Glomerular visceral epithelial cell (primary cell): ENCODE results near the gene IZUMO2.
"Not testable (repeated sequence)": the region's sequence is repeated elsewhere in the genome, so short reads cannot be mapped to it uniquely, and the experiment has no call there.

Experiments used
- DNase-seq: peaks from one replicate; pipeline ENCODE4 v3.0.0-alpha.2; 2016; ENCODE audit errors: extremely low spot score

The IZUMO2 gene

DNA sequence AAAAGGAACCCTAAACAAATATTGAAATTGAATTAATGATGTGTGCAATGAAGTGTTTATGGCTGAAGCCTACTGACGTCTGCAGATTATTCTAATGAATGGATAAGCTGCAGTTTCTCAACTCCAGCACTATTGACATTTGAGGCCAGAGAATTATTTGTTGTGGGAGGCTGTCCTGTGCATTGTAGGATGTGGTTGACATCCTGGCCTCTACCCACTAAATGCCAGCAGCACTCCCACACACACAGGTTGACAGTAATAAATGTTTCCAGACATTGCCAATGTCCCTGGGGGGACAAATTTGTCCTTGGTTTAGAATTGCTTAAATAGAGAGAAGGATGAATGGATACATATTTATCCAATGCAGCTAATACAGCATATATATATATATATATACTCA, 21.1 kb upstream of the IZUMO2 start:
- no peak for DNase-seq

DNA sequence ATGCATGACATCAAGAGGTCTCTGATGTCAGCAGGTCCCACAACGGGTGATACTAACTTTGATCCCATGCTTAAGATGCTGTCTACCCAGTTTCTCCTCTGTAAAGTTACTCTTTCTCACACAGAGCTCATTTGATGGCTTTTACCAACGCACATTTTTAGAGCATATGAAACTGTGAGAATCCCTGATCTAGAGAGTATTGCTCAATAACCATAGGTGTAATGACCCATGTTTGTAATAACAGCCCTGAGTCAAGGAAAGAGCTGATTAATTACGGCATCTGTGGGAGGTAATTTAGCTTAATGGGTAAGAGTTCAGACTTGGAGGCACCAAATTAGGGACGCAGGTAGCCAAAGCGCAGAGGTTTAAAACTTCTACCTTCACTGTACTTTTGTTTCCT, 18.0 kb upstream of the IZUMO2 start:
- no peak for DNase-seq

DNA sequence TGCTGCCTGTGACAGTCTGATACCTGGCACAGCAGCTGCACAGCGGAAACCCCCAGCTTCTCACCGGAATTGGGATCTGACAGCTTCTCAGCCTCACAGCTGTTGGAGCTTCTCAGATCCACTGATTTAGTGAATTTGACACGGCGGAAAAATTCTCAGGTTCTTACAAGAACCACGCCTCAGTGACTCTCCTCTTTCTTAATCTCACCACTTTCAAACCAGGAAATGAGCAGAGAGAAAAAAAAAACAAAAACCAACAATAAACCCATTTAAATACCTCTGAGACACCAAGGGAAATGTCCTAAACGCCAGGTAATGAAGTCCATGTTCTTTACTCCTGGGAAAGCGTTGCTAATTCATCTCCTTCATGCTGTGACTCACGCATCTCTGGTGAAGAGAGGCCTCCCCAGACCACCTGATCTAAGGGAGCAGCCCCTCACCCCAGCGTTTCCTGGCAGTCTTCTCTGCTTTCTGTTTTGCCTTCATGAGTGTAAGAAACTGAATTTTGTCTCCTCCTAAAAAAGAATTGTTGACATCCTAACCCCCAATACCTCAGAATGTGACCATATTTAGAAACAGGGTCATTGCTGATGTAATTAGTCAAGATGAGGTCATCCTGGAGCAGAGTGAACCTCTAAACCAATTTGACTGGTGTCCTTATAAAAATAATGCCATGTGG, 15.9 kb upstream of the IZUMO2 start:
- peak; percentile 7 for DNase-seq

DNA sequence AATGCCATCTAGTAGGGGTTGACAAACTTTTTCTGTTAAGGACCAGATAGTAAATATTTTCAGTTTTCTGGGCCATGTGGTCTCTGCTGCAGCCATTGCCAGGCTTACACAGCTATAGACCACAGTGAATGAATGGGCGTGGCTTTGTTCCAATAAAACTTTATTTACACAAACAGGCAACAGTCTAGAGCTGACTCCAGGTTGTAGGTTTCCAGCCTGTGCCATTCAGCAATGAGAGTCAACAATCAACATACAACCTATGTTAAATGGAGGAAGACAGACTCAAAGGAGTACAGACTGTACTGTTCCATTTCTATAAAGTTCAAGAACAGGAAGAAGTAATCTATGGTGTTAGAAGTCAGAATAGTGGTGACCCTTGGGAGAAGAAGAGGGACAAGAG, 15.2 kb upstream of the IZUMO2 start:
- DNase-seq = no peak

DNA sequence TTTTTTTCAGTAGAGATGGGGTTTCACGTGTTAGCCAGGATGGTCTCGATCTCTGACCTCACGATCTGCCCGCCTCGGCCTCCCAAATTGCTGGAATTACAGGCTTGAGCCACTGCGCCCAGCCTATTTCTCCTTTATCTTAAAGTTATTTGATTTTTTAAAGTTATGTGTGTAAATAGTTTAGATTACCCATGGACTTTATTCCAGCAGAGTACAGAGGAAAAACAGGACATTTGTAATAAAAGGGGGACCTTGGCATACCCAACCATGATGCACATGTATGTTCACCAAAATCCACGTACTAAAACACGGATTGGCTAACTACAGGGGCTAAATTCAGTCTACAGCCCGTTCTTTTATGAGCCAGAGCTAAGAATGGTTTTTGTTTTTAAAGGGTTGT, 13.7 kb upstream of the IZUMO2 start:
- no peak for DNase-seq

DNA sequence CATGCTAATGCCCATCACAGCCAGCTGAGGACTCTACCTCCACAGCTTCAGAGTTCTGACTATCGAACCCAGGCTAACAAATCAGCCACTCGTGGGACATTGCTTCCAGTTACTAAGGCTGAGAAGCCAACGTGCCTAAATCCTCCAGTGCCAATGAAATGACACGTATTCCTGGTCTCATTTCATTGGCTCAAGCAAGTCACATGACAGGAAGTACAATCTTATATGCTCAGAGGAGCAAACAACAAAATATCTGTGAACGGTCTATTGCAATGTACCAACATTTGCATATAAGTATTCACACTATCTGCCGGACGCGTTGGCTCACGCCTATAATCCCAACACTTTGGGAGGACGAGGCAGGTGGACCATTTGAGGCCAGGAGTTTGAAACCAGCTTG, 12.8 kb upstream of the IZUMO2 start:
- DNase-seq = no peak

DNA sequence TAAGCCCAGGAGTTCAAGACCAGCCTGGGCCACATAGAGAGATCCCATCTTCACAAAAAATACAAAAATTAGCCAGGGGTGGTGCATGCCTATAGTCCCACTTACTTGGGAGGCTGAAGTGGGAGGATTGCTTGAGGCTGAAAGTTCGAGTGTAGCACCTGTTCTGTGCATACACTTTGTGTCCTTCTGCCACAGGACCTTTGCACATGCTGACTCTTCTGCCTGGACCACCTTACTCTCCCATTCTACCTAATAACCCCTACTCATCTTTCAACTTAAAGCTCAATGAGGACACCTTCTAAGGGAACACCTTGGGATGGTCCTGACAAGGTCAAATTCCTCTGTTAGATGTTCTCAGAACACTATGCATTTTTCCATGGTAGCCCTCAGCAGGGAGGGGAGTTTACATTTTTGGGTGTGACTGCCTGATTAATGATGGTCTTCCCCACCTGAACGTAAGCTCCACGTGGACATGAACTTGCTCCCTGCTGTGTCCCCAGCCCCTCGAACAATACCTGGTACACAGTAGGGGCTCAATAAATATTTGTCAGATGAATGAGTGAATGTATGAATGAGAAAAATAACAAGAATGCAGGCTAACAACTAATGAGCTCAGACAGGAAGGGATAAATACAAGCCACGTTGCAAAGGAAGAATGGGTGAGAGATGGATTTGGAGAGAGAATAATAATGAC, 11.2 kb upstream of the IZUMO2 start:
- DNase-seq = no peak

DNA sequence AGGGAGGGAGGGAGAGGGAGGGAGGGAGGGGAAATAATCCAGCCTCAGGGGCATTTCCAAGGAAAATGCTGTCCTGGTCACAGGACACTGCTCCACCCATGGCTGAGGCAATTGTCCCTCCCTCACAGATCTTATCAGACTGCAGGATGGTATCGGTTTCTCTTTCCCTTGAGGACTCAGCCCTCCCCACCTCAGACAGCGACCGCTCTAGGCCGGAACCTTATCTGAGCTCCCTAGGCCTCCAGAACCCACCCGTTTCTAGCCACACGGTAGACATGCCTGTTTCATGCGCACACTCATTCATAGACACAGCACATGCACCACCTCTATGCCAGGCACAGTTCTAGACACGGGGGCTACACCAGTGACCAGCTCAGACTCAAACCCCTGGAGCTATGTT, 10.0 kb upstream of the IZUMO2 start:
- DNase-seq = no peak

DNA sequence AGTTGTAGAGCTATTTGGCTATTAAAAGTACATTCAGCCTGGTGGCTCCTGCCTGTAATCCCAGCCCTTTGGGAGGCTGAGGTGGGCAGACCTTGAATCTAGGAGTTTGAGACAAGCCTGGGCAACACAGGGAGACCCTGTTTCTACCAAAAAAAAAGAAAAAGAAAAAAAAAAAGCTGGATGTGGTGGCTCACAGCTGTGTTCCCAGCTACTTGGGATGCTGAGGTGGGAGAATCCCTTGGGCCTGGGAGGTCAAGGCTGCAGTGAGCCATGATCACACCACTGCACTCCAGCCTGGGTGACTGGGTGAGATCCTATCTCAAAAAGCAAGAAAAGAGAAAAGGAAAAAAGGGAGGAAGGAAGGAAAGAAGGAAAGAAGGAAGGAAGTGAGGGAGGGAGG, 9.6 kb upstream of the IZUMO2 start:
- DNase-seq = no peak

DNA sequence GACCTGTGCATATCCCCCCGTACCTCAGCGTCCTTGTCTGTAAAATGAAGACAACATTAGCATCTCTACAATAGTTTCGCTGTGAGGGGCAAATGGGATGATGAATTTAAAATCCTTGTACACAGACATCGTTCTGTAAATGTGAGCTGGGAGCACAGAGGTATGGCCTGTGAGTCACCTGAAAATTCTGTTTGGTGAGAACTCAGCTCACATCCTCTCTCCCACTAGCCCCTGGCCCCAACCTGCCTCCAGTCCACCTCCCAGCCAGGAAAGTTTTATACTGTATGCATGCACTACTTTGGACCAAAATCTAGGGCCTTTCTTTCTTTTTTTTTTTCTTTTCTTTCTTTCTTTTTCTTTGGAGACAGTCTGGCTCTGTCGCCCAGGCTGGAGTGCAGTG, 8.7 kb upstream of the IZUMO2 start:
- DNase-seq = no peak

DNA sequence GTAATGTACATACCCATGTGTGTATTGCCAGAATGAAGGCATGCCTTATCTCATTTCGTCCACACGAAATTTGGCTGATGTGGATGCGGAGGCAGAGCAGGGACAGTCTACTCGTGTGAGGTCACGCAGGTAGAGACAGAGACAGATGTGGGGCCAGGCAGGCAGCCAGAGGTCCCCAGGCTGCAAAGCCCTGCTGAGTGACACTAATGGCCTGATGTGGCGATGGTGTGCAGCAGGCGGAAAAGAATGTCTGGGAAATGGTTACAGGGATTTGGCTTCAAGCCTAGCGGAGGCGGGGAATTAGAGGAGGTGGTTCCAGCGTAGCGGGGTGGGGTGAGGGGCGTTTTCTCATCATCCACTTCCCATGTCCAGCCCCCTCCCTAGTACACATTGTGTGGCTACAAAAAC, 4.2 kb upstream of the IZUMO2 start:
- peak; percentile 9 for DNase-seq

DNA sequence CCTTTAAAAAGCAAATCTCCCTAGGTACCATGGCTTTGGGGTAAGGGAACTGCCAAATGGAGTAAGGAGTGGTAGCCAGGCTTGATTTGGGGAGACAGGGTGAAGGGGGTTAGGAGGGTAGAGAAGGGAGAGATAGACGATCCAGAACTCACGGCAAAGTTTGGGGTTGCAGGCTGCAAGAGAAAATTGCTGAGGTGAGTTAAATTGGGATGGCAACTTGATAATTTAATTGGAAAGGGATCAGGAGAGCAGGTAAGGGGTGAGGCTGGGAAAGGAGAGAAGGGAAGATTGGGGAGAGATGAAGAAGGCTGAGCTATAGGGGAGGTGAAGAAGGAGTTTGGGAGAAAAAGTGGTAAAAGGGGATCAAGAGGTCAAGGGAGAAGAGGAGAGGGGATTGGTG, 4.0 kb downstream of the IZUMO2 start:
- DNase-seq = no peak

DNA sequence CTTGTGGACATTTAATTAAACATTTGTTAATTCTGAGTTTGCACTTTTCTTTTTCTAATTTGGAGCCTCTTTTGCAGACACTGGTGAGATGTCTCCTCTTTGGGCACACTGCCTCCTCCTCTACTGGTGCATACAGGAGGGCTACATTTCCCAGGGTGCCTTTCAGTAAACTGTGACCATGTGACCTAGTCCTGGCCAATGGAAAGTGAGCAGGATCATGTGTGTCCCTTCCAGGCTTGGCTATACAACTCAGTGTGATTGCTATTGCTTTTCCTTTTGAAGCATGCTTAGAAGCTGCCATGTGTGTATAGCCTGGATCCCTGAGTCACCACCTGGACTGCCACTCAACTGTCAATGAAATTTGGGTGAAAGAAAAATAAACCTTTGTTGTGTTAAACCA, 4.5 kb downstream of the IZUMO2 start:
- no peak for DNase-seq

DNA sequence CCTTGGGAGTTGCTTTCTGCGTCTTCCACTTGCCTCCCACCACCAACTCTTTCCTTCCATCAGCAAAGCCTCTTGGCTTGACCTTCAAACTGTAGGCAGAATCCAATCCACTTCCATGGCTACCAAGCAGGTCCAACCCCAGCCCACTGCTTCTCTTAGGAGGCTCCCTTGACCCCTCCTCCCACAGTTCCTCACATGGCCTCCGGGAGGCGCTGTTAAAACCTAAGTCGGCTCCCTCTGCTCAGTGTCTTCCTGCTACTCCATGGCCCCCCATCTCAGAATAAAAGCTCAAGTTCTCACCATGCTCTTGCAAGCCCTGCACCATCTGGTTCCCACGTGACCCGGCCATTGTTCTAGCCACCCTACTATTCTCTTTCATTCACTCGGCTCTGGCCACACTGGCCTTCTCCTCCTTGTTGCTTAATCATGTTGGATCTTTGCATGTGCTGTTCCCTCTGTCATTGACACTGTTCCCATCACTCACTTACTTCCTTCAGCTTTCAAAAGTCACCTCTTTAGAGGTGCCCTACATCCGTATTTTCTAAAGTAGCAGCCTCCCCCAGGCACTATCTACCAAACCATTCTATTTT, 7.5 kb downstream of the IZUMO2 start:
- no peak for DNase-seq

DNA sequence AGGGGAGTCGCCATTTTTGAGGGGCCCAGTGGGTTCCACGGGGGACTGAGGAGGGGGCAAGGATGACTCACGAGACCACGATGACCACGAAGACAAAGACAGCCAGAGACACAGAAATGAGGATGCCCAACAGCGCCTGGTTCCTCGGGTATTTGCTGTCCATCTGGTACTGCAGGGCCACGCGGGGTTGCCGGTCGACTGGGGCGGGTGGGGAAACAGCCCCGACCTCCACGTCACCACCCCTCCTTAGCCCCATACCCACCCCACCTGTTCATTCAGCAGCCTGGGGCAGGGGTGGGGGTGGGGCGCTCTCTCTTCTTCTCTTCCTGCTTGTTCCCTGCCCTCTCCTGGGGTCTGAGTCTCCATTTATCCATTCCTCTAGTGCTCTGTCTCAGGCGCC, 8.6 kb downstream of the IZUMO2 start:
- DNase-seq = no peak

DNA sequence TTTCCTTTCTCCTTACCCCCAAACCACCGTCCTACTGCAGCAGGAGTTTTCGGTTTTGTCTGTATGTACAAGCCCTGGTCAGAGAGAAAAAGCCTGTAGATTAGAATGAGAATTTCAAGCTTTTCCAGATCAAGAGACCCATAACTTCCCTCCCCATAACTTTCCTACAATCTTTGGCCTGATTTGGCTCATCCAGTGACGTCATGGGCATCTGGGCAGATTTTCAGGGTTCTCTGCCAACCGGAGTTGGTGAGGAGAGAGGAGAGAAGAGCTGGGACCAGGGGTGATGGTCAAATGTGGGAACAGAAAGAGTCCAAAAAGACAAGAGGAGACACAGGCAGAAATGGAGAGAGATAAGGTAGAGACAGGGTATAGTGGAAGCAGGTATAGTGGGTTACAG, 10.5 kb downstream of the IZUMO2 start:
- no peak for DNase-seq

DNA sequence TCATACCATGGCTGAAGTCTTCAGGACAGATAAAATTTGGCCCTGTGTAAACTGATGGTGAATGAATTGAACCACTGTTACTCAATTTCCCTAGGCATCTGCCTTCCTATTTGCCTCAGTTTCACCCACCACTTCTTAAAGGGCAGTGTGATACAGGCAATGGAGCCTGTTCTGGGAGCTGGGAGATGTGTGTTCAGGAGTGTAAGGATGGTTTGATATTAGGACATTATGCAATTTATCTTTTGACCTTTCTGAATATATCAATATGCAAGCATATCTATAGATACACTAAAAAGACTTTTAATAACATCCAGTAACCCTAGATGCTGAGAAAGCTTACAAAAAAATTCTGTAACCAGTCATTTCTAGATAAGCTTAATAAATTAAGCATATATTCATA, 14.6 kb downstream of the IZUMO2 start:
- DNase-seq = no peak

DNA sequence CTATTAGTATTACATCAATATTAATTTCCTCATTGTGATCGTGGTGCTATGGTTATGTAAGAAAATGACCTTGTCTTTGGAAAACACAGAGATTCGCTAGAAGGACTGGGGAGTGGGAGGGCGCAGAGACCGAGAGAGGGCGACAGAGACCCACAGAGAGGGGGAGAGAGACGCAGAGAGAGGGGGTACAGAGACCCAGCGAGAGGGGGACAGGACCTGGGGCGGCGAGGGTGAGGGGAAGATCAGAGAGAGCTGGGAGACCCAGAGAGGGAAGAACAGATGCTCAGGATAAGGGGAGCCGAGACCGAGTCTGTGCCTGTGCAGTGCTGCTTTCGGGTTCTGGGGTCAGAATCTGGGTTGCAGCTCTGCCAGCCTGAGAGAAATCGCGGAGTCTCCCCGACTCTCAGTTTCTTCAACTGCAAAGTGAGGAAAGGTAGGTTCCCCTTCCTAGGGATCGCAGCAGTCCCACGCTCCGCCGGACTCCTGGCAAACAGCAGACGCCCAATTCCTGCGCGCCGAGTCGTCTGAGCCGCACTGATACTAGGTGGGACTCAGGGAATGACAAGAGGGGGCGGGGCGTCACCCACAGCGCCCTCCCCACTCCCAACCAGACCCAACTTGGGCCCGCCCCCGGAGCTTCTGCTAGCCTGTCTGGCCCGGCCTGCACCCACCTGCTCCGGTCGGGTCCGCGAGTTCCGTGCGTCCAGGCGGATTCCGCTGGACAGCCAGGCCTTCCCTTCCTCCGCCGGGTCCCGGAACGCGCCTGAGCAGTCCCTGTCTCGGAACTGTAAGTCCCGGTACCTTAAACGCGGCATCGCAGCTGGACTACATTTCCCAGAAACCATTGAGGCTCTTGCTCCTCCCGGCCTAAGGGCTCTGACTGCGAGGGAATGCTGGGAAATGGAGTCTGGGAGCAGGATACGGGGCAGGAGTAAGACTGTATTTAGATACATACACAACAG, 15.3 kb downstream of the IZUMO2 start:
- peak; percentile 29 for DNase-seq

DNA sequence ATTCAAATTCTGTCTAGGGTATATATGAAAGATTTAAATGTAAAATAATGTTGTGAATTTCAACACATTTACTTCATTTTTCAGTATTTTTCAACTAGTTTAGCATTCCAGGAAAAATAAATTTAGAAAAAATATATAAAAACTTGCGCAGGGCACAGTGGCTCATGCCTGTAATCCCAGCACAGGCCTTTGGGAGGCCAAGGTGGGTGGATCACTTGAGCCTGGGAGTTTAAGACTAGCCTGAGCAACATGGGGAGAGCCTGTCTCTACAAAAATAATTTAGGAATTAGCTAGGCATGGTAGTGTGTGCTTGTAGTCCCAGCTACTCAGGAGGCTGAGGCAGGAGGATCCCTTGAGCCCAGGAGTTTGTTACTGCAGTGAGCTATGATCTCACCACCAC, 21.2 kb downstream of the IZUMO2 start:
- not testable (repeated sequence) for DNase-seq

DNA sequence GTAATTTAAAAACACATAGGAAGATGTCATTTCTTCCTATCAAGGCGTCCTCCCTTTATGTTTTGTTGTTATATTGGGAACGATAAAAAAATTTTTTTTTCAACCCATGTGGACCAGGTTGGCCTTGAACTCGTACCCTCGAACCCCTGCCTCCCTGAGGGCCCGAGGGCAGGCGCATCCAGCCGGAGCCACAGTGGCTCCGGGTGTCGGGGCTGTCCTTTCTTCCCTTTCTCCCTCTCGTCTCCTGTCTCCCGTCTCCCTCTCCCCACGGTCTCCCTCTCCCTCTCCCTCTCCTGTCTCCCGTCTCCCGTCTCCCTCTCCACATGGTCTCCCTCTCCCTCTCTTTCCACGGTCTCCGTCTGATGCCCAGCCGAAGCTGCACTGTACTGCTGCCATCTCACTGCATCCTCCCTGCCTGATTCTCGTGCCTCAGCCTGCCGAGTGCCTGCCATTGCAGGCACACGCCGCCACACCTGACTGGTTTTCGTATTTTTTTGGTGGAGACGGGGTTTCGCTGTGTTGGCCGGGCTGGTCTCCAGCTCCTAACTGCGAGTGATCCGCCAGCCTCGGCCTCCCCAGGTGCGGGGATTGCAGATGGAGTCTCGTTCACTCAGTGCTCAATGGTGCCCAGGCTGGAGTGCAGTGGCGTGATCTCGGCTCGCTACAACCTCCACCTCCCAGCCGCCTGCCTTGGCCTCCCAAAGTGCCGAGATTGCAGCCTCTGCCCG, 22.8 kb downstream of the IZUMO2 start:
- DNase-seq = not testable (repeated sequence)

DNA sequence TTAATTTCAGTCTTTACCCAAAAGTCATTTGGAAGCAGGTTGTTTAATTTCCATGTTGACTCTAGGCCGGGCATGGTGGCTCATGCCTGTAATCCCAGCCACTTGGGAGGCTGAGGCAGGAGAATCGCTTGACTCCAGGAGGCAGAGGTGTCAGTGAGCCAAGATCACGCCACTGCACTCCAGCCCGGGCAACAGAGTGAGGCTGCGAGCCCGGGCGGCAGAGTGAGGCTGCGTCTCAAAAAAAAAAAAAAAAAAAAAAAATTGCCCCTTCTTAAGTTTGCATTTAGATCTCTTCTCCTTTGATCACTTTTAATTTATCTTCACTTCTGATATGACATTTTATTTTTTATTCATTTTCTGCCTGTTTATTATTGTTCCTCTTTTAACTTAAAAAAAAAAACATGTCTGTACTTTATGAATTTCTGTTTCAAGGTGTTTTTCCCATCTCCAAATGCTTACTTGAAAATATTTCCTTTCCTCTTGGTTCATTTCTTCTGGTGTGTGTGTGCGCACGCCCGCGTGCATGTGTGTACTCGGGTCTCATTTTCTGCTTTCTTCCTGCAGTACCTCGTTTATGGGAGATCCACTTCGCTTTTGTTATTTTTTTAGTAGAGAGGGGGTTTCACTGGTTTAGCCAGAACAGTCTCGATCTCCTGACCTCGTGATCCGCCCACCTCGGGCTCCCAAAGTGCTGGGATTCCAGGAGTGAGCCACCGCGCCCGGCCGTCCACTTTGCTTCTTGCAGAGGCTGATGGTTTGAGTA, 26.3 kb downstream of the IZUMO2 start:
- DNase-seq = not testable (repeated sequence)
